Stimulated activated CD4-positive, alpha-beta T cell treated with anti-CD3 and anti-CD28 coated beads, TNF-alpha, amount 100 ng/mL, for 4 hours (primary cell): ENCODE data around the gene ZSWIM9.
"Not testable (repeated sequence)": the region's sequence is repeated elsewhere in the genome, so short reads cannot be mapped to it uniquely, and the experiment has no call there.

Source experiments
- DNase-seq, 3 experiments: peaks; one replicate each; pipeline ENCODE4 v3.0.0-alpha.2; 2020; ENCODE audit warnings: low read depth in 3 of 3

Gene ZSWIM9

GRCh38 chr19:48213959-48214358 lies 43.5 kb downstream of the ZSWIM9 start:
- no peak for DNase-seq

- no peak for DNase-seq
Observed at GRCh38 chr19:48216933-48217332, 46.5 kb downstream of the ZSWIM9 start.

GRCh38 chr19:48218997-48219396 lies 48.5 kb downstream of the ZSWIM9 start:
- DNase-seq, result no peak

- not testable (repeated sequence) for DNase-seq
Observed at GRCh38 chr19:48220784-48221183, 50.3 kb downstream of the ZSWIM9 start.

DNA sequence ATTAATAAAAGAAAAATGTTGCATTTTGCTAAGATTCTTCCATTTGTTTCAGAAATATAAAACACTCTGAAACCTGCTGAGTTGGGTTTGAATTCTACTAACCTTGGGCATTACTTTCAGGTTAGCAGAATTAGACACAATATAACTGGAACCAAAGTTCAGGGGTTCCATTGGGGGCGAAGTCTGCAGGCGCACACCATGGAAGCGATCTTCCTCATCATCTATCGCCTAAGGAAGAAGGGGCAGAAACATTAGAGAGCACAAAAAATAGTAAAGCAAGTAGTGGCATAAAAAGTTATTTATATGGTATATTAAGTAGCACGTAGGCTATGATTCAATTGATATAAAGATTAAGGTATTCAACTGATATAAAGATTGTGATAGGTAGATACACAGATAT lies 51.1 kb downstream of the ZSWIM9 start:
- no peak for DNase-seq

- DNase-seq, result no peak
Observed at GRCh38 chr19:48230555-48231129, 60.2 kb downstream of the ZSWIM9 start.

DNA sequence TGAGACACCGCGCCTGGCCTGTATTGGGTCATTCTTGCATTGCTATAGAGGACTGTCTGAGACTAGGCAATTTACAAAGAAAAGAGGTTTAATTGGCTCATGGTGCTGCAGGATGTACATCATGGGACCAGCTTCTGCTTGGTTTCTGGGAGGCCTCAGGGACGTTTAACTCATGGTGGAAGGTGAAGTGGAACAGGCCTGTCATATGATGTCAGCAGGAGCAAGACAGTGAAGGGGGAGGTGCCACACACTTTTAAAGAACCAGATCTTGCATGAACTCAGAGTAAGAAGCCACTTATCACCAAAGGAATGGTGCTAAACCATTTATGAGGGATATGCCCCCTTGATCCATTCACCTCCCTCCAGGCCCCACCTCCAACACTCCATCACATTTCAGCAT lies 66.6 kb downstream of the ZSWIM9 start:
- no peak for DNase-seq

- DNase-seq, result no peak
Observed at GRCh38 chr19:48239120-48239519, 68.6 kb downstream of the ZSWIM9 start.

DNA sequence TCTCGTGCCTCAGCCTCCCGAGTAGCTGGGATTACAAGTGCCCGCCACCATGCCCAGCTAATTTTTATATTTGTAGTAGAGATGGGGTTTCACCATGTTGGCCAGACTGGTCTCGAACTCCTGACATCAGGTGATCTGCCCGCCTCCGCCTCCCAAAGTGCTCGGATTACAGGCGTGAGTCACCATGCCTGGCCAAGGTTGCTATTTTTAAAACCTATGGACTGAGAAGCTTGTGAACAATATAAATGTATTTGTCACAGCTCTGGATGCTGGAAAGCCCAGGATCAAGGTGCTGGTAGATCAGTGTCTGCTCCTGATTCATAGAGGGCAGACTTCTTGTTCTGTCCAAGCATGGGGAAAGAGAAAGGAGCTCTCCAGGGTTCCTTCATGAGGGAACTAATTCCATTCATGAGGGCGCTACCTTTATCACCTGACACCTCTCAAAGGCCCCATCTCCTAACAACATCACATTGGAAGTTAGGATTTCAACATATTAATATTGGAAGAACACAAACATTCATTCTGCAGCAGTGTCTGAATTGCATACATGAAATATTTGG lies 69.2 kb downstream of the ZSWIM9 start:
- no peak for DNase-seq

- DNase-seq, result not testable (repeated sequence)
Observed at GRCh38 chr19:48241771-48242170, 71.3 kb downstream of the ZSWIM9 start.

GRCh38 chr19:48244281-48244680 lies 73.8 kb downstream of the ZSWIM9 start:
- DNase-seq, result peak in 1 of 3 experiments; percentile 18

- no peak for DNase-seq
Observed at GRCh38 chr19:48246101-48246500, 75.6 kb downstream of the ZSWIM9 start.

DNA sequence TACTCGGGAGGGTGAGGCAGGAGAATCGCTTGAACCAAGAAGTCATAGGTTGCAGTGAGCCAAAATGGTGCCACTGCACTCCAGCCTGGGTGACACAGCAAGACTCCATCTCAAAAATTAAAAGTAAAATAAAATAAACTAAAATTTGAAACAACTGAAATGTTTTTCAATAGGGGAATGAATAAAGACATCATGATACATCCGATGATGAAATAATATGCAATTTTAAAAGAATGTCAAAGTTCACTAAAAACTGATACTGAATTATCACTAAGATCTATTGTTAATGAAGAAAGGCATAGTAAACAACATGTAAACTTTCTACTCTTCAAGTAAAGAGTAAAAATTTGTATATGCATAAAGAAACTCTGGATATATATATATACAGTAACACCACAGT lies 76.7 kb downstream of the ZSWIM9 start:
- no peak for DNase-seq
